Vagina (tissue), 2 donors: ENCODE results near the gene JAKMIP1. TPM values are rescaled to one million over a fixed set of nuclear protein-coding genes. Genes with fewer than 3 reads are reported as not detected.
A peak's percentile ranks its signal among the peaks of the same experiment; 100 is the strongest.
"Not testable (repeated sequence)": the region's sequence is repeated elsewhere in the genome, so short reads cannot be mapped to it uniquely, and the experiment has no call there.

Experiments
- DNase-seq, 2 donors: peaks; one replicate each; pipeline ENCODE4 v3.0.0-alpha.2; 2017; ENCODE audit errors: extremely low spot score in 2 of 2
- H3K27ac ChIP-seq: fragments of 200-600 bp; sonication (generic); one replicate; pipeline ENCODE4 v1.5.1; 2019
- H3K27me3 ChIP-seq: fragments of 200-600 bp; sonication (generic); one replicate; pipeline ENCODE4 v1.5.1; 2019
- H3K36me3 ChIP-seq, 2 donors: fragments of 200-600 bp; sonication (generic); one replicate each; pipeline ENCODE4 v1.5.1; 2017 to 2019
- H3K4me1 ChIP-seq: fragments of 200-600 bp; sonication (generic); one replicate; pipeline ENCODE4 v1.5.1; 2019
- H3K4me3 ChIP-seq, 2 donors: fragments of 200-600 bp; sonication (generic); 1 replicate in 1 of 2; 2 replicates in 1 of 2; pipeline ENCODE4 v1.5.1; 2016 to 2019
- H3K9me3 ChIP-seq: fragments of 200-600 bp; sonication (generic); one replicate; pipeline ENCODE4 v1.5.1; 2019
- CTCF ChIP-seq, 3 experiments: fragments of 450-650 bp in 2 of 3; fragments of 200-600 bp in 1 of 3; sonication (generic) in 1 of 3; IDR thresholded peaks; one replicate each; pipeline ENCODE4 v1.5.1; 2017 to 2019; ENCODE audit warnings: antibody characterized with exemption in 3 of 3, mild to moderate bottlenecking in 2 of 3, moderate library complexity in 2 of 3
- POLR2A ChIP-seq, 2 donors: fragments of 450-650 bp; IDR thresholded peaks; one replicate each; pipeline ENCODE4 v1.6.1; 2017; ENCODE audit warnings: antibody characterized with exemption in 2 of 2, mild to moderate bottlenecking in 2 of 2, moderate library complexity in 2 of 2
- POLR2AphosphoS5 ChIP-seq, 2 donors: sonication (generic); formaldehyde crosslinking; IDR thresholded peaks; one replicate each; pipeline ENCODE4 v1.9.0; 2017; ENCODE audit warnings: antibody characterized with exemption in 2 of 2, mild to moderate bottlenecking in 2 of 2, low read depth in 1 of 2; ENCODE audit not compliant: insufficient read depth in 1 of 2
- intact Hi-C: fragments of 100-400 bp; cut with DNase I; formaldehyde crosslinking; loops from one replicate; pipeline ENCODE4 v1.15.1; 2023
- total RNA-seq: library from RNA; depleted of rRNA; stranded (reverse); fragments of >200 nt; gene quantifications from one replicate; pipeline ENCODE4 v1.2.3, GENCODE V29; 2016

The JAKMIP1 gene
- total RNA-seq, 1 donor from 2014 or later, result 5.2 TPM

GRCh38 chr4:5998333-5998936 lies 201.9 kb downstream of the JAKMIP1 start:
- no peaks in the 10 kb centered on the region for H3K9me3 ChIP-seq
- TF ChIP-seq CTCF (IDR thresholded peaks at IDR 0.05), result peak; percentile 62 to 81 (median 73)
- TF ChIP-seq POLR2A (IDR thresholded peaks at IDR 0.05), result no peak
- no peak for TF ChIP-seq POLR2AphosphoS5 (IDR thresholded peaks at IDR 0.05; ENCODE audit: insufficient read depth in 1 of 2, low read depth in 1 of 2)
- no peaks in the 10 kb centered on the region for H3K36me3 ChIP-seq
- intact Hi-C loops, result loop anchor here (10.0 kb wide), 1 partner anchor 326 kb away; no protein-coding TSS in a partner anchor
- H3K4me1 ChIP-seq, result no peaks in the 10 kb centered on the region
- DNase-seq, result no peak
- H3K27ac ChIP-seq, result no peak overlapping the region
- H3K27me3 ChIP-seq, result no peaks in the 10 kb centered on the region
- no peak overlapping the region for H3K4me3 ChIP-seq

- Histone ChIP-seq H3K9me3 (no peaks in the 10 kb centered on the region), H3K4me3 (no peak overlapping the region), H3K4me1 (no peaks in the 10 kb centered on the region), H3K27me3 (no peaks in the 10 kb centered on the region), H3K27ac (no peak overlapping the region), H3K36me3 (no peaks in the 10 kb centered on the region)
- TF ChIP-seq POLR2AphosphoS5 (IDR thresholded peaks at IDR 0.05; ENCODE audit: insufficient read depth in 1 of 2, low read depth in 1 of 2) (no peak), CTCF (IDR thresholded peaks at IDR 0.05) (no peak), POLR2A (IDR thresholded peaks at IDR 0.05) (no peak)
- intact Hi-C loops, result loop anchor here (10.0 kb wide), 1 partner anchor 328 kb away; no protein-coding TSS in a partner anchor
- DNase-seq, result no peak
Measured at GRCh38 chr4:5996641-5997040, 203.7 kb downstream of the JAKMIP1 start.

GRCh38 chr4:5995901-5996623 lies 204.3 kb downstream of the JAKMIP1 start:
- no peak for TF ChIP-seq POLR2A (IDR thresholded peaks at IDR 0.05)
- TF ChIP-seq POLR2AphosphoS5 (IDR thresholded peaks at IDR 0.05; ENCODE audit: insufficient read depth in 1 of 2, low read depth in 1 of 2), result no peak
- TF ChIP-seq CTCF (IDR thresholded peaks at IDR 0.05), result no peak
- H3K4me1 ChIP-seq, result no peaks in the 10 kb centered on the region
- intact Hi-C loops, result loop anchor here (10.0 kb wide), 1 partner anchor 329 kb away; no protein-coding TSS in a partner anchor
- no peak for DNase-seq
- no peak overlapping the region for H3K4me3 ChIP-seq
- H3K27ac ChIP-seq, result no peak overlapping the region
- H3K9me3 ChIP-seq, result no peaks in the 10 kb centered on the region
- H3K27me3 ChIP-seq, result no peaks in the 10 kb centered on the region
- no peaks in the 10 kb centered on the region for H3K36me3 ChIP-seq

GRCh38 chr4:5993876-5994811 lies 206.2 kb downstream of the JAKMIP1 start:
- no peak overlapping the region for H3K4me3 ChIP-seq
- H3K4me1 ChIP-seq, result no peaks in the 10 kb centered on the region
- H3K36me3 ChIP-seq, result no peaks in the 10 kb centered on the region
- no peaks in the 10 kb centered on the region for H3K9me3 ChIP-seq
- H3K27me3 ChIP-seq, result no peaks in the 10 kb centered on the region
- no peak overlapping the region for H3K27ac ChIP-seq
- no peak for DNase-seq
- TF ChIP-seq POLR2AphosphoS5 (IDR thresholded peaks at IDR 0.05; ENCODE audit: insufficient read depth in 1 of 2, low read depth in 1 of 2) (no peak), POLR2A (IDR thresholded peaks at IDR 0.05) (no peak), CTCF (IDR thresholded peaks at IDR 0.05) (no peak)
- intact Hi-C loops, result loop anchor here (10.0 kb wide), 1 partner anchor 331 kb away; no protein-coding TSS in a partner anchor

DNA sequence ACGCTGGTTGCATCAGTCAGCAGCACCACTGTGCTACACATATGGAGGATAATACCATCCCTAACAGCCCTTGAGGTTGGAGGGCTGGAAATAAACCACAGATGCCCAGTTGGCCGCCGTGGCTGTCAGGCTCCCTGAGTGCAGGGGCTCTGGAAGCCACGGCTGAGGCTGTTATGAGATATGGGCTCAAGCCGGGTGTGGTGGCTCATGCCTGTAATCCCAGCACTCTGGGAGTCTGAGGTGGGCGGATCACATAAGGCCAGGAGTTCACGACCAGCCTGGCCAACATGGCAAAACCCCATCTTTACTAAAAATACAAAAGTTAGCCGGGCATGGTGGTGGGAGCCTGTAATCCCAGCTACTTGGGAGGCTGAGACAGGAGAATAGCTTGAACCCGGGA lies 207.0 kb downstream of the JAKMIP1 start:
- H3K4me1 ChIP-seq, H3K4me3 ChIP-seq, DNase-seq, H3K9me3 ChIP-seq, H3K27ac ChIP-seq, H3K27me3 ChIP-seq, H3K36me3 ChIP-seq: not testable (repeated sequence)
- intact Hi-C loops, result loop anchor here (10.0 kb wide), 1 partner anchor 331 kb away; no protein-coding TSS in a partner anchor
